Measurements from ENCODE around the gene CNTNAP5.

Gene CNTNAP5

GRCh38 chr2:124159166-124159565 lies 134.1 kb downstream of the CNTNAP5 start:
- no peak for DNase-seq (ENCODE audit: low spot score)

DNA sequence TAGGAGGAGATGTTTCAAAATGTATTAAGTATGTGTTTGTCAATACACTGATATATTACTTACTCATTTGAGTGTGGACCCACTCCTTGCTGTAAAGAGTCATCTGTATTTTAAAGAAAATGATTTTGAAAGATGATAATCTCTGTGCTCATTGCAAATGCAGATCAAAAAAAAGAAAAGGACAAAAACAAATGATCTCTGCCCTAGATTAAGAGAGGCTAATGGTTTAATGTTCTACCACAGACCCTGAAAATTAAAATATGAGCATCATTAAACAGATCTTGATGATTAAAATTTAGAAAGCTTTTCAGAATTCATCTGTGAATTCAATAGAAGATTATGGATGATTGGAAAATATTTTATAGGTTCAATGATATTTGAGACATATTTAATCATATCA lies 136.5 kb downstream of the CNTNAP5 start:
- no peak for DNase-seq (ENCODE audit: low spot score)

DNA sequence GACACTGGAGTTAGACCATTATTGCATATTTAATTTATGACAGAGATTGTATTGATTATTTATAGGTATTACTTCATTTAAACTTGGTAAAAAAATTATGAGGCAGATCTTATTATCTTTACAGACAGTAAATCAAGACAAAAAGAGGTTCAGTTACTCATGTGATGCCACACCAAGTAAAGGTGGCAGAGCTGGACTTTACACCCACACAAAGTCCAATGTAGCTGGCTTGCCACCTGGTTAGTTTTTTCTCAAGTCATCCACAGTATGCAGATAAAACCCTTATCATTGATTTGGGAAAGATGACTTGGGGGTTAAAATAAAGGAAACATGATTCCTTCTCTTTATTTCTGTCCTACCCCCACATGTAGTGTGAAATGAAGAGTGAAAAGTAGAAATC lies 137.2 kb downstream of the CNTNAP5 start:
- no peak for DNase-seq (ENCODE audit: low spot score)

GRCh38 chr2:124163840-124164239 lies 138.8 kb downstream of the CNTNAP5 start:
- DNase-seq (ENCODE audit: low spot score), result no peak

DNA sequence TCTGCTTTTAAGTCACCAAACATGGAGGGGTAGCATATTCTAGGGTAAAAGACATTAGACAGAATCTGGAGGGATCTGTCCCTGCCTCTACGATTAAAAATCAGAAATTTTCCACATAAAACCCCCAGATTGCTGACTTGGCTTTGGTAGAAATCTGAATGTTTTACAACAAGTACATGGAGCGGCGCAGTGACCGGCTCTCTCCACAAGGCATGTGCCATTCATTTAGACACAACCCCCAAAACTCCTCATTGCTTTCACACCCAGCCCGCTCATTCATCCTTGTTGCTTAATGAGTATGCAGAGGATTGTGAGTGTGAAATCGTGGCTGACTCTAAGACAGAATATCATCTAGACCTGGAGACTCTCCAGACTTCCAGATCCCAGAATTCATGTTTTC lies 140.6 kb downstream of the CNTNAP5 start:
- no peak for DNase-seq (ENCODE audit: low spot score)

GRCh38 chr2:124171472-124172063 lies 146.5 kb downstream of the CNTNAP5 start:
- no peak for DNase-seq (ENCODE audit: low spot score)

GRCh38 chr2:124178719-124179118 lies 153.6 kb downstream of the CNTNAP5 start:
- no peak for DNase-seq (ENCODE audit: low spot score)

- DNase-seq (ENCODE audit: low spot score), result no peak
Observed at GRCh38 chr2:124180635-124181034, 155.5 kb downstream of the CNTNAP5 start.

DNA sequence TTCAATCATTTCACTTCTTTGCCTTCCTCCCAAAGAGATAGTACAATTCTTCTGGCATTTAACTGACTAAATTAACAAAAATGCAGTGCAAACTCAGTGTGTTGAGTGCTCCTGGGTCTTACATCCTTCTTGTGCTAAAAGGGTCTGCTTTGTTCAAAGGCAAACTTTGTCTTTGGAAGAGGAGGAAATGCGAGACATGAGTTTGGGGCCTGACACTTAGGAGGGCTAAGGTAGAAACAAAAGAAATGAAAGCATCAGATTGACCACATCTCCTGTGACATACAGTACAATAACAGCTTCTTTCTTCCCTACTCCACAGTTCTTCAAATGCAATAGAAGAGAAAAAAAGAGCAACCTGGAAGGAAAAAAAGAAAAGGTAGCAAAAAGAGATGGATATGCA lies 161.7 kb downstream of the CNTNAP5 start:
- no peak for DNase-seq (ENCODE audit: low spot score)

DNA sequence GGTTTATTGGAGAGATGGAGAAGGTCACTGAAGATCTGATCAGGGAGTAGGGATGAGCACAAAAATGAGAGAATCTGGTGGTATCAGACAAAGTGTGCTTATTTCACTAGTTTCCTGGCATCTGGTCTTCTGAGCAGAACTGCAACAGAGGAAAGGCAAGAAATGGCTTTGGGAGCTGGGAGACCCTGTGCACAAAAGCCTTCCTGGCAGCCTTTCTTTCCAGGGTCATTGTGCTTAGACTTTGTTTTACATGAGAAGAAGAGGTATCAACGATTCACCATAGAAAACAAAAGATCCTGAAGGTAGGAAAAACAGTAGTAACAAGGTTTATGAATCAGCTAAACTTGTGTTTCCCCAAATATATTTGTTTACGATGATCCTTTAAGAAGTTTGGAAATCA lies 162.9 kb downstream of the CNTNAP5 start:
- DNase-seq (ENCODE audit: low spot score), result no peak

GRCh38 chr2:124193706-124194105 lies 168.6 kb downstream of the CNTNAP5 start:
- DNase-seq (ENCODE audit: low spot score), result no peak

DNA sequence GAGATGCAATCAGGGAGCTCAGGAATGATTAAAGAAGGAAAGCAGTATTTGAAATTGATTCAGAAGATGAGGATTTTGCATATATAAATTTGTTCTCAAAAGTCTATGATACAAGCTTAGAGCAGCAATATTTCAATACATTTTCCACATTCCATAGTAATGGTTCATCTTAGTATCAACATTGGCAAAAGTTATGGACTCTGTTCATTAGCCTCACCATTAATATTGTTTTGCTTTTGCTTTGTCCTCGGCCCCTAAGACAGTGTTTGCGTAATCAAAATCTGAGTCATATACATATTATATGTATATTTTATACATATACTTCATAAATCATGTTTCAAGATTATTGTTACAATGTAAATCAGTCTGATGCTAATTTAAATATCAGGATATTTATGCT lies 176.6 kb downstream of the CNTNAP5 start:
- DNase-seq (ENCODE audit: low spot score), result no peak

DNA sequence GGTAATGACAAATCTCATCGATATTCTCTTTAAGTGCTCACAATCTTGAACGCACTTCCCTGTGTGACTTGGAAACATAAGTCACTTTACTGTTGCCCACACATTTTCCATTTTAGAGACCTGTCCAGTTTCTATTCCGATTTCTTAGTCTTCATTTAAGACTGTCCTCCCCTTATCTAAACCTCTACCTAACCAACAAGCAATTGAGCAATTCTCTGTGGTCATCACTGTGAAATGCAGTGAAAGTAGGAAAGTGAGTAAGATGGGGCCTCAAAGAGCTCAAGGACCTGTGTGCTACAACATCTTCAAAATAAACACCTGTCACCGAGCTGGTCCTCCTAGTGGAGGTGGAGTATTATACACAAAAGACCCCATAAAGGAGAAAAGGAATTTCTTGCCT lies 184.4 kb downstream of the CNTNAP5 start:
- no peak for DNase-seq (ENCODE audit: low spot score)

DNA sequence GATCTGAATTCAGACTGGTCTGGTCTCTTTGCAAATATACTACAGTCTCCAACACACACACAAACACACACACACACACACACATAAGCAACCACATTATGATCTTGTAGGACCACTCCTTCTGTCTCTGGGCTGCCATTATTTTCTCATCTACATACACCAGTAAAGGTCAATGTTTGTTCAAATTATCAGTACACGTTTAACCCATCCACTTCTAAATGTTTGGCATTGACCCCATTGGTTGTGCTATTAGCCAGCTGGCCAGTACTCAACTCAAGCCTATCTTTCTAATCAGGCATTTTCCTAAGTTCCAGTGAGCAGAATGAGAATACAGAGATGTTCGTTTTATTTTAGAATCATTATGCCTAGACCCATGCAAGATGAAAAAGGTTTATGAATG lies 186.4 kb downstream of the CNTNAP5 start:
- DNase-seq (ENCODE audit: low spot score), result no peak

- DNase-seq (ENCODE audit: low spot score), result no peak
Observed at GRCh38 chr2:124213977-124214587, 189.0 kb downstream of the CNTNAP5 start.

GRCh38 chr2:124246170-124246569 lies 221.1 kb downstream of the CNTNAP5 start:
- no peak for DNase-seq (ENCODE audit: low spot score)

- DNase-seq (ENCODE audit: low spot score), result no peak
Observed at GRCh38 chr2:124248386-124248785, 223.3 kb downstream of the CNTNAP5 start.

- DNase-seq (ENCODE audit: low spot score), result no peak
Observed at GRCh38 chr2:124250433-124250832, 225.3 kb downstream of the CNTNAP5 start.

DNA sequence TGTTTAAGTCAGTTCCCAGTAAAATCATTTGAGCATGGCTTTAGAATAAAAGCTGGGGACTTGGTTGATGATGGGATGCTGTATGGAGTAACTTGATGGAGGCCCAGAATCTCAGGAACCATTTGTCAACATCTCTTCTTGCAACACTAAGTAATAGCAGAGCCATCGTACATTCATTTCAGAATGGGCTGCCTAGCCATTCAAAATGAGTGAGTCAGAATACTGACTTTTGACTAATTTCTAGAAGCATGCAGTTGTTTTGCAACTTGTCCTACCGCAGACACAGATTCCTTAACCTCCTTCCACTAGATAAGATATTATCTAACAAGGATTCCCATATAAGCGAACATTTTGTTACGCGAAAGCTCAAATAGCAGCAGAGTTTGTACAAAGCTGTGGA lies 229.5 kb downstream of the CNTNAP5 start:
- no peak for DNase-seq (ENCODE audit: low spot score)

GRCh38 chr2:124257120-124257519 lies 232.0 kb downstream of the CNTNAP5 start:
- DNase-seq (ENCODE audit: low spot score), result no peak

GRCh38 chr2:124258140-124258880 lies 233.2 kb downstream of the CNTNAP5 start:
- no peak for DNase-seq (ENCODE audit: low spot score)

DNA sequence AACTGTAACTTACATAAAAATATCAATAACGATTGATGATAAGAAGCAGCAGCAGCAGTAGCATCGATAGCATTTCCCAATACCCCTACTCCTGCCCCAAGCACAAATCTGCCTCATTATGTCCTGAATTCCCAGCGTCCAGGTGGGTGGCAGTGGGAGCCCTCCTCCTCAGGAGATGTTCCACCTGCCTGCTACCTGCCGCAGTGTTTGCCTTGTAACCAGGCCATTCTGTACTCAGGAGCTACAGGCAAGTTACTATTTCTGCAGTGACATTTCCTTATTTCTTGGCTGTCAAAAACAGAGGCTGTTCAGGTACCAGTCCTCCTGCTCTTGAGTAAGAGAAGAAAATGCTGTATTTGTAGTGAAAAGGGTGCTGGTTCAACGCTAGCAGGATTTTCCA lies 236.4 kb downstream of the CNTNAP5 start:
- no peak for DNase-seq (ENCODE audit: low spot score)

DNA sequence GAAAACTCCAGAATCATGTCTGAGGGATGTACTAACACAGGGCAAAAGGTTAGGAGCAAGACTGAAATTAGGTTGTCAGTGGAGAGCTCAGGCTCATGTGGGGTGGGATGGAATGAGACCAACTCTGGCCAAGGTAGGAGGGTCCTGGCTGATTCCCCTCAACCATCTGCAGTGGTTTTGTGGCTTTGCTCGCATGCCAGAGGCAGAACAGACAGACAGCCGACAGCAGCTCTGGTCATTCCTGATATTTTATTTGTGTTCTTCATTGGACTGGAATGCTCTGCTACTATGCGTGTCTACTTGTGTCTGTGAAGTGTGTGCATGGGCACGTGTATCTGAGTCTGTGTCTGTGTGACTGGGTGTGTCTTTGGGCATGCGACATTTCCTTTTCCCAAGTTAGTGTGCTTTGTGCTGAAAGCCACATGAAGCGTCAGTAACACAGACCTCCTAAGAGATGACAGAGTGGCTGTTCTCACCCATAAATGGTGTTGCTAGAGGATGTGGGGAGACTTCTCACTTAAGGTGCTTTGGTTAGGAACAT lies 239.5 kb downstream of the CNTNAP5 start:
- no peak for DNase-seq (ENCODE audit: low spot score)
